Measurements from ENCODE around the gene KIFAP3. TPM values are rescaled to one million over a fixed set of nuclear protein-coding genes. Genes with fewer than 3 reads are reported as not detected.

The KIFAP3 gene
- total RNA-seq, 1 donor from 2014 or later: 25.6 TPM

DNA sequence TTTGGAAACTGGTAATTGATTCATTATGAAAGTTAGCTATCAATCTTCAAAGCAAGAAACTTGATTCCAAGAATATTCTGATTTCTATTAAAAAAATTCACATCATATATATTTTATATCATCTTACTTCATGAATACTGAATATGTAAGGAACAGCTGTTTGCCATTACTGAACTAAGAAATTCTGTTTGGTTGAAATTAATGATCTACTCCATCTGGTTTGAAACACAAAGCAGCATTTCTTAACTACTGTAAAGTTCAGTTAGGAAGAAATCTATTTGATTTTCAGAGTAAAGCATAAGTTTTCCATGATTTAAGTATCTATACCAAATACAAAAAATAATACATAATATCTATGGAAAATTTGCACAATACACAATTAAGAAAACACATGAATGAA lies 114.8 kb downstream of the KIFAP3 start:
- TF ChIP-seq, protein P1, sequence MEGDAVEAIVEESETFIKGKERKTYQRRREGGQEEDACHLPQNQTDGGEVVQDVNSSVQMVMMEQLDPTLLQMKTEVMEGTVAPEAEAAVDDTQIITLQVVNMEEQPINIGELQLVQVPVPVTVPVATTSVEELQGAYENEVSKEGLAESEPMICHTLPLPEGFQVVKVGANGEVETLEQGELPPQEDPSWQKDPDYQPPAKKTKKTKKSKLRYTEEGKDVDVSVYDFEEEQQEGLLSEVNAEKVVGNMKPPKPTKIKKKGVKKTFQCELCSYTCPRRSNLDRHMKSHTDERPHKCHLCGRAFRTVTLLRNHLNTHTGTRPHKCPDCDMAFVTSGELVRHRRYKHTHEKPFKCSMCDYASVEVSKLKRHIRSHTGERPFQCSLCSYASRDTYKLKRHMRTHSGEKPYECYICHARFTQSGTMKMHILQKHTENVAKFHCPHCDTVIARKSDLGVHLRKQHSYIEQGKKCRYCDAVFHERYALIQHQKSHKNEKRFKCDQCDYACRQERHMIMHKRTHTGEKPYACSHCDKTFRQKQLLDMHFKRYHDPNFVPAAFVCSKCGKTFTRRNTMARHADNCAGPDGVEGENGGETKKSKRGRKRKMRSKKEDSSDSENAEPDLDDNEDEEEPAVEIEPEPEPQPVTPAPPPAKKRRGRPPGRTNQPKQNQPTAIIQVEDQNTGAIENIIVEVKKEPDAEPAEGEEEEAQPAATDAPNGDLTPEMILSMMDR (IDR thresholded peaks at IDR 0.05): no peak
- no peaks in the 10 kb centered on the region for H3K4me1 ChIP-seq
- DNase-seq (no peak), ATAC-seq (no peak)
- H3K4me3 ChIP-seq: no peak overlapping the region
- H3K36me3 ChIP-seq: no peaks in the 10 kb centered on the region
- no peak overlapping the region for H3K27ac ChIP-seq
- intact Hi-C loops (cut with DNase I): no loop called here
- no peaks in the 10 kb centered on the region for H3K9me3 ChIP-seq
- no peaks in the 10 kb centered on the region for H3K27me3 ChIP-seq

DNA sequence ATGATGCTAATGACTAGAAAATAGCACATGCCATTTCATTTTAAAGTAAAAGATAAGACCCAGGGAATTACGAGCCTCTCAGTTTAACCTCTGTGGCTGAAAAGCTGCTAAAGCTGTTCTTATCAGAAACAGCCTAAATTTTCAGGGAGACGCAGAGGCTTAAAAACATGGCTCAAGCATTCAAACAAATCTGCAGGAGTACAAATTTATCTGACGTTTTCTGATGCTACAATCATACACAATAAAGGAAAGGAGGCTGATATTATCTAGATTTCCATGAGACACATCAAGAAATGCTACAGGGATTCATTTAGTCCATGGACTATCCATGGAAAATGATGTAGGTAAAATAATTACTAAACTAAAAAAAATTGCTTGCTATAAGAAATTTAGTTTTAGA lies 115.5 kb downstream of the KIFAP3 start:
- H3K9me3 ChIP-seq: no peaks in the 10 kb centered on the region
- ATAC-seq (no peak), DNase-seq (no peak)
- no peak overlapping the region for H3K4me3 ChIP-seq
- peaks cover 1% of the 10 kb centered on the region for H3K36me3 ChIP-seq
- intact Hi-C loops (cut with DNase I): no loop called here
- no peaks in the 10 kb centered on the region for H3K27me3 ChIP-seq
- no peaks in the 10 kb centered on the region for H3K4me1 ChIP-seq
- H3K27ac ChIP-seq: no peak overlapping the region
- TF ChIP-seq, protein P1 (IDR thresholded peaks at IDR 0.05): no peak

DNA sequence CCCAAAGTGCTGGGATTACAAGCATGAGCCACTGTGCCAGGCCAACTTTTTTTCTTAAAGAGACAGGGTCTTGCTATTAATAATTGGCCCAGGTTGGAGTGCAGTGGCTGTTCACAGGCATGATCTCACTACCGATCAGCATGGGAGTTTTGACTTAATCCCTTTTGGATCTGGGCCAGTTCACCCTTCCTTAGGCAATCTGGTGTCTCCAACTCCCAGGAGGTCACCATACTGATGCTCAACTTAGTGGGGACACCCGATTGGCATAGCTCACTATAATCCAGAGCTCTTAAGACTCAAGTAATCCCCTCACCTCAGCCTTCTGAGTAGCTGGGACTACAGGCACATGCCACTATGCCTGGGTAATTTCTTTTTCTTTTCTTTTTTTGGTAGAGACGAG lies 116.6 kb downstream of the KIFAP3 start:
- DNase-seq: no peak
- TF ChIP-seq, protein P1 (IDR thresholded peaks at IDR 0.05): no peak
- intact Hi-C loops (cut with DNase I): no loop called here
- H3K4me1 ChIP-seq: no peaks in the 10 kb centered on the region
- H3K27me3 ChIP-seq: no peaks in the 10 kb centered on the region
- no peak for ATAC-seq
- peaks cover 5% of the 10 kb centered on the region for H3K36me3 ChIP-seq
- H3K27ac ChIP-seq: no peak overlapping the region
- no peak overlapping the region for H3K4me3 ChIP-seq
- no peaks in the 10 kb centered on the region for H3K9me3 ChIP-seq

DNA sequence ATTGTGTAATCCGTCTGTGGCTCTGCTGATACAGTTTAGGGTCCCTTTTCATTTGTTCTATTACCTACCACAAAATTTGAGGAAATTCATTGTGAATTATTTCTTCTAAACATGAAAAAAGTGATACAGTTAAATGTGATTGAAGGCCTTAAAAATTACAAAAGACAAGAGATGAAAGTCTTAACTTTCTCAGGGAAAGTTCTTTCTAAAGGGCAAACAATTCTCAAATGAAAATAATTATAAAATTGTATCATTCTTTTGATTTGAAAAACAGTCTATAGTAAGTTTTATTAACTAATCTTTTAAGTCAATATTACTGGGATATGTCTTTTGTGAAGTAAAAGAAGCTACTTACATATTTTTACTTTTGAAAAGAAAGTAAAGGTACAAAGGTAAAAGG lies 123.4 kb downstream of the KIFAP3 start:
- H3K9me3 ChIP-seq: no peaks in the 10 kb centered on the region
- intact Hi-C loops (cut with DNase I): no loop called here
- ATAC-seq (no peak), DNase-seq (no peak)
- TF ChIP-seq, protein P1 (IDR thresholded peaks at IDR 0.05): no peak
- H3K4me1 ChIP-seq: no peaks in the 10 kb centered on the region
- peaks cover 5% of the 10 kb centered on the region for H3K36me3 ChIP-seq
- no peak overlapping the region for H3K4me3 ChIP-seq
- H3K27ac ChIP-seq: no peak overlapping the region
- no peaks in the 10 kb centered on the region for H3K27me3 ChIP-seq

DNA sequence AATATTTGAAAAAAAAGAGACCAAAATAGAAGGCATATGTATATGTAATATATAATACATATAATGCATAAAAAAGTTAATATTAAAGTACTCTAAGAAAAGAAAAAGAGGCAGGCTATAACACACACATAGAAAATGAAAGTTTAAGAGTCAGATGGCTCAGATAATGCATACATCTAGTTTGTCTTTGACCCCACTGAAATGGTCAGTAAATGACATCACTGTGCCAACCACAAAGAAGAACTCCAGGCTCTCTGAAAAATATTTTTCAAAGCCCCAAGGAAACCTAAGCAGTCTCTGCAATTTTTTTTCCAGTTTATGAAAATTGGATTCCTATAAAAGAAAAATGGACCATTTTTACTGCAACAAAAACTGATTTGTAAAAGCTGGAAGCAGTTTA lies 125.4 kb downstream of the KIFAP3 start:
- DNase-seq (no peak), ATAC-seq (no peak)
- intact Hi-C loops (cut with DNase I): no loop called here
- Histone ChIP-seq H3K36me3 (peaks cover 5% of the 10 kb centered on the region), H3K27me3 (no peaks in the 10 kb centered on the region), H3K4me1 (no peaks in the 10 kb centered on the region), H3K4me3 (no peak overlapping the region), H3K9me3 (no peaks in the 10 kb centered on the region), H3K27ac (no peak overlapping the region)
- TF ChIP-seq, protein P1 (IDR thresholded peaks at IDR 0.05): no peak

DNA sequence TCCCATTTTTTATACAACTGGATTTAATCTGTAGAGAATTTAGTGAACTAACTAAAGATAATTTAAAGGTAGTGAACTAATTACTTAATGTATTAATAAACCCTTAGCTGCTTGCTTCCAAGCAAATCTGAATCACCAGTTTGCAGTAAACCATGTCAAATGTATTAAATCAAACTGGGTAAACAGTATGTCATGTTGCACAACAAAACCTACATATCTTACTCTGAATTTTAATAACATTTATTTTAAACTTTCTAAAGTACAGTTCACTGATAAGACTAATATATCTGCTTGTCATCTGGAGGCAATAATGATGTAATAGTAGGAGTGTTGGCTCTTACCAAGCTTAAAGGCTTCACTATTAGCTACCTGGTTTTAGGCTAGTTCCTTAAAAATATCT lies 128.3 kb downstream of the KIFAP3 start:
- ATAC-seq (no peak), DNase-seq (no peak)
- Histone ChIP-seq H3K4me3 (no peak overlapping the region), H3K36me3 (no peaks in the 10 kb centered on the region), H3K27me3 (no peaks in the 10 kb centered on the region), H3K9me3 (no peaks in the 10 kb centered on the region), H3K27ac (no peak overlapping the region), H3K4me1 (no peaks in the 10 kb centered on the region)
- intact Hi-C loops (cut with DNase I): no loop called here
- TF ChIP-seq, protein P1 (IDR thresholded peaks at IDR 0.05): no peak

Measured in upper lobe of right lung (tissue), 1 donor.